GM21717 (cell line): ENCODE measurements around the gene NINL.
"Not testable (repeated sequence)": the region's sequence is repeated elsewhere in the genome, so short reads cannot be mapped to it uniquely, and the experiment has no call there.

Experiments used
- ATAC-seq: cut with Tn5 transposase; IDR thresholded peaks from one replicate; pipeline ENCODE4 v1.9.1; 2021; ENCODE audit warnings: mild to moderate bottlenecking, moderate library complexity; ENCODE audit not compliant: unreplicated experiment

Gene NINL

GRCh38 chr20:25592135-25592852 lies 7.0 kb upstream of the NINL start:
- no peak for ATAC-seq

GRCh38 chr20:25590778-25591177 lies 5.4 kb upstream of the NINL start:
- ATAC-seq = not testable (repeated sequence)

GRCh38 chr20:25588491-25588890 lies 3.2 kb upstream of the NINL start:
- ATAC-seq = no peak

GRCh38 chr20:25587536-25587935 lies 2.2 kb upstream of the NINL start:
- ATAC-seq = no peak

GRCh38 chr20:25586877-25587276 lies 1.5 kb upstream of the NINL start:
- no peak for ATAC-seq

GRCh38 chr20:25583607-25584006 lies 1.7 kb downstream of the NINL start:
- ATAC-seq = not testable (repeated sequence)

GRCh38 chr20:25580711-25581110 lies 4.6 kb downstream of the NINL start:
- no peak for ATAC-seq

- no peak for ATAC-seq
Observed at GRCh38 chr20:25579081-25579770, 6.1 kb downstream of the NINL start.

GRCh38 chr20:25576783-25577530 lies 8.4 kb downstream of the NINL start:
- no peak for ATAC-seq

- ATAC-seq = no peak
Observed at GRCh38 chr20:25574411-25574810, 10.9 kb downstream of the NINL start.

GRCh38 chr20:25573288-25574251 lies 11.8 kb downstream of the NINL start:
- no peak for ATAC-seq

GRCh38 chr20:25571817-25572216 lies 13.5 kb downstream of the NINL start:
- no peak for ATAC-seq

GRCh38 chr20:25571240-25571639 lies 14.1 kb downstream of the NINL start:
- ATAC-seq = no peak

GRCh38 chr20:25570148-25570530 lies 15.2 kb downstream of the NINL start:
- no peak for ATAC-seq

GRCh38 chr20:25567286-25567685 lies 18.0 kb downstream of the NINL start:
- ATAC-seq = no peak

- no peak for ATAC-seq
Observed at GRCh38 chr20:25566821-25567220, 18.5 kb downstream of the NINL start.

GRCh38 chr20:25565578-25566157 lies 19.7 kb downstream of the NINL start:
- no peak for ATAC-seq

GRCh38 chr20:25563876-25564275 lies 21.5 kb downstream of the NINL start:
- ATAC-seq = no peak

GRCh38 chr20:25563362-25563761 lies 22.0 kb downstream of the NINL start:
- no peak for ATAC-seq

GRCh38 chr20:25561771-25562170 lies 23.6 kb downstream of the NINL start:
- not testable (repeated sequence) for ATAC-seq
